ENCODE results near the gene KRT17. TPM values are rescaled to one million over a fixed set of nuclear protein-coding genes. Genes with fewer than 3 reads are reported as not detected.
A peak's percentile ranks its signal among the peaks of the same experiment; 100 is the strongest.
"Not testable (repeated sequence)": the region's sequence is repeated elsewhere in the genome, so short reads cannot be mapped to it uniquely, and the experiment has no call there.

Gene KRT17
- total RNA-seq, 2 experiments from 2014 or later = not detected

GRCh38 chr17:41648411-41649195, 24.2 kb upstream of the KRT17 start:
- intact Hi-C loops (cut with micrococcal nuclease) = loop anchor here (1.0 kb wide), 1 partner anchor 99 kb away; no protein-coding TSS in a partner anchor
- ATAC-seq (peak; percentile 92), DNase-seq (peak; percentile 88)
- ChIA-PET CTCF (interaction anchor here (0.6 to 15.9 kb wide), 62 partner anchors 8 to 1023 kb away, joined by 3 to 435 read pairs (median 4); partner anchors contain the start of genes KLHL11, KRT15, KRT17 and KRT19), POLR2A (interaction anchor here (0.9 to 3.3 kb wide), 5 partner anchors 14 to 99 kb away, joined by 4 to 16 read pairs (median 4); partner anchors contain the start of gene EIF1)
- H3K27ac Mint-ChIP-seq = peak overlapping the region; percentile 65
- H3K36me3 Mint-ChIP-seq (ENCODE audit: low read depth) = no peaks in the 10 kb centered on the region
- TF ChIP-seq CTCF (IDR thresholded peaks at IDR 0.05) = peak; percentile 88
- H3K4me1 Mint-ChIP-seq (ENCODE audit: low read depth) = peaks cover 7% of the 10 kb centered on the region
- peaks cover 3% of the 10 kb centered on the region for H3K27me3 Mint-ChIP-seq
- peak overlapping the region; percentile 43 for H3K4me3 Mint-ChIP-seq
- H3K9me3 Mint-ChIP-seq = no peaks in the 10 kb centered on the region

GRCh38 chr17:41647940-41648410, 23.6 kb upstream of the KRT17 start:
- intact Hi-C loops (cut with micrococcal nuclease) = loop anchor here (1.0 kb wide), 1 partner anchor 99 kb away; no protein-coding TSS in a partner anchor
- H3K4me1 Mint-ChIP-seq (ENCODE audit: low read depth) = peaks cover 7% of the 10 kb centered on the region
- no peak overlapping the region for H3K27ac Mint-ChIP-seq
- H3K9me3 Mint-ChIP-seq = no peaks in the 10 kb centered on the region
- TF ChIP-seq CTCF (IDR thresholded peaks at IDR 0.05) = peak; percentile 49
- H3K36me3 Mint-ChIP-seq (ENCODE audit: low read depth) = no peaks in the 10 kb centered on the region
- H3K27me3 Mint-ChIP-seq = peaks cover 3% of the 10 kb centered on the region
- peak overlapping the region; percentile 43 for H3K4me3 Mint-ChIP-seq
- DNase-seq (peak; percentile 93), ATAC-seq (peak; percentile 80)
- POLR2A ChIA-PET = interaction anchor here (1.1 to 3.3 kb wide), 4 partner anchors 15 to 99 kb away, joined by 4 to 16 read pairs (median 9); partner anchors contain the start of gene EIF1
- CTCF ChIA-PET = interaction anchor here (0.7 to 15.9 kb wide), 54 partner anchors 10 to 1023 kb away, joined by 3 to 435 read pairs (median 4); partner anchors contain the start of genes KLHL11, KRT15, KRT17 and KRT19

GRCh38 chr17:41647038-41647813, 22.9 kb upstream of the KRT17 start:
- ChIA-PET POLR2A (interaction anchor here (2.6 to 3.3 kb wide), 2 partner anchors 42 to 98 kb away, joined by 14 to 16 read pairs; partner anchors contain the start of gene EIF1), CTCF (interaction anchor here (1.1 to 15.9 kb wide), 19 partner anchors 11 to 828 kb away, joined by 3 to 435 read pairs (median 8); partner anchors contain the start of genes KRT19, KRT36 and P3H4)
- Mint-ChIP-seq H3K4me3 (no peak overlapping the region), H3K9me3 (no peaks in the 10 kb centered on the region), H3K27me3 (peaks cover 3% of the 10 kb centered on the region), H3K4me1 (ENCODE audit: low read depth) (peaks cover 7% of the 10 kb centered on the region), H3K36me3 (ENCODE audit: low read depth) (no peaks in the 10 kb centered on the region), H3K27ac (no peak overlapping the region)
- no peak for ATAC-seq
- no peak for DNase-seq
- TF ChIP-seq CTCF (IDR thresholded peaks at IDR 0.05) = no peak
- intact Hi-C loops (cut with micrococcal nuclease) = no loop called here

GRCh38 chr17:41642252-41643156, 18.1 kb upstream of the KRT17 start:
- POLR2A ChIA-PET = no interaction called here
- no peak for ATAC-seq
- Mint-ChIP-seq H3K27ac (no peak overlapping the region), H3K27me3 (no peaks in the 10 kb centered on the region), H3K9me3 (no peaks in the 10 kb centered on the region), H3K36me3 (ENCODE audit: low read depth) (no peaks in the 10 kb centered on the region), H3K4me1 (ENCODE audit: low read depth) (no peaks in the 10 kb centered on the region), H3K4me3 (no peak overlapping the region)
- intact Hi-C loops (cut with micrococcal nuclease) = no loop called here
- CTCF ChIA-PET = interaction anchor here (1.2 to 15.9 kb wide), 2 partner anchors 22 to 94 kb away, joined by 4 to 435 read pairs; no protein-coding TSS in a partner anchor
- TF ChIP-seq CTCF (IDR thresholded peaks at IDR 0.05) = no peak
- DNase-seq = no peak

- H3K4me1 Mint-ChIP-seq (ENCODE audit: low read depth); intact Hi-C loops (cut with micrococcal nuclease); H3K27ac Mint-ChIP-seq; ATAC-seq; H3K36me3 Mint-ChIP-seq (ENCODE audit: low read depth); H3K4me3 Mint-ChIP-seq; H3K27me3 Mint-ChIP-seq; POLR2A ChIA-PET; H3K9me3 Mint-ChIP-seq; DNase-seq: not testable (repeated sequence)
- CTCF ChIA-PET = interaction anchor here (1.5 to 15.9 kb wide), 3 partner anchors 9 to 92 kb away, joined by 7 to 435 read pairs (median 7); no protein-coding TSS in a partner anchor
Observed at GRCh38 chr17:41640596-41640995, 16.2 kb upstream of the KRT17 start.
